Prostate gland (tissue), 2 donors: ENCODE measurements around the gene KIAA0513.

ENCODE experiments used
- CTCF ChIP-seq, 4 experiments: fragments of 200-600 bp in 2 of 4; fragments of 450-650 bp in 2 of 4; sonication (generic) in 2 of 4; IDR thresholded peaks; 1 replicate in 3 of 4; 2 replicates in 1 of 4; pipeline ENCODE4 v1.5.1; 2016 to 2019; ENCODE audit warnings: antibody characterized with exemption in 4 of 4, mild to moderate bottlenecking in 2 of 4, moderate library complexity in 2 of 4
- POLR2A ChIP-seq: fragments of 450-650 bp; IDR thresholded peaks from one replicate; pipeline ENCODE4 v1.6.1; 2016; ENCODE audit warnings: antibody characterized with exemption, mild to moderate bottlenecking

GRCh38 chr16:85142771-85143211 is 115.2 kb downstream of the KIAA0513 start:
- TF ChIP-seq CTCF (IDR thresholded peaks at IDR 0.05) (no peak), POLR2A (no peak)
